K562 (cell line): Measurements from ENCODE around the gene CLNK. TPM values are rescaled to one million over a fixed set of nuclear protein-coding genes. Genes with fewer than 3 reads are reported as not detected.

Experiments
- ATAC-seq: fragments of 200-7000 bp; cut with Tn5 transposase; 3 replicates; pipeline ENCODE4 v1.9.1; 2020; ENCODE audit warnings: moderate library complexity
- BruUV-seq: library from RNA; stranded (reverse); fragments of 400-500 nt; replicated peaks from 2 replicates; lab custom pipeline; 2021; lab: Mats Ljungman, UMichigan
- CTCF ChIA-PET: fragments of 300-600 bp; formaldehyde crosslinking; extraction: SDS; loops from one replicate; lab custom pipeline; 2021; ENCODE audit warnings: low intra/inter-chr PET ratio; lab: Yijun Ruan, JAX
- POLR2A ChIA-PET: fragments of 300-600, 350-650 bp; sonication (Branson Sonifier 250); formaldehyde crosslinking; extraction: SDS; loops from one replicate; lab custom pipeline; 2021; ENCODE audit warnings: antibody characterized with exemption, inconsistent platforms; lab: Yijun Ruan, JAX
- DNase-seq, 4 experiments: peaks; one replicate each; pipeline versions ENCODE4 v3.0.0 to v3.0.0-alpha.2; 2011 to 2018; ENCODE audit warnings: low spot score in 3 of 4, mixed read lengths in 3 of 4; ENCODE audit errors: extremely low read depth in 1 of 4
- FAIRE-seq: peaks from 2 replicates; lab custom pipeline; 2011; peaks lifted over from hg19 to GRCh38; lab: Jason Lieb, UNC
- H2AFZ ChIP-seq: 2 replicates; pipeline ENCODE4 v1.6.0; 2011; ENCODE audit warnings: low read depth, low read length, control low read depth, inconsistent platforms
- H3K27ac ChIP-seq: fragments of 200-600 bp; 3 replicates; pipeline ENCODE4 v1.8.0; 2011; ENCODE audit warnings: low read depth, mild to moderate bottlenecking, control low read depth, inconsistent platforms, low read length, moderate library complexity, mixed read lengths; ENCODE audit errors: extremely low read depth
- H3K27me3 ChIP-seq, 2 experiments: fragments of 300-600 bp in 1 of 2; 2 replicates in 1 of 2; 3 replicates in 1 of 2; pipeline versions ENCODE4 v1.6.0 to v1.8.0; 2011; ENCODE audit warnings: inconsistent platforms in 2 of 2, low read length in 2 of 2, mild to moderate bottlenecking in 1 of 2, mixed read lengths in 1 of 2, moderate library complexity in 1 of 2; ENCODE audit not compliant: control insufficient read depth in 2 of 2, insufficient read depth in 2 of 2
- H3K36me3 ChIP-seq: fragments of 300-600 bp; 3 replicates; pipeline ENCODE4 v1.8.0; 2011; ENCODE audit warnings: mild to moderate bottlenecking, low read length, inconsistent platforms; ENCODE audit not compliant: control insufficient read depth, insufficient read depth
- H3K4me1 ChIP-seq, 2 experiments: fragments of 200-600 bp in 1 of 2; replicated peaks in 1 of 2; 2 replicates in 1 of 2; 3 replicates in 1 of 2; pipeline versions ENCODE4 v1.5.1 to v1.8.0; 2011; ENCODE audit warnings: inconsistent platforms in 2 of 2, low read length in 2 of 2, mild to moderate bottlenecking in 1 of 2, mixed read lengths in 1 of 2, moderate library complexity in 1 of 2; ENCODE audit not compliant: control insufficient read depth in 2 of 2, insufficient read depth in 2 of 2
- H3K4me2 ChIP-seq: 2 replicates; pipeline ENCODE4 v1.6.1; 2011; ENCODE audit warnings: low read length, control low read depth, inconsistent platforms, mixed read lengths; ENCODE audit not compliant: insufficient read depth
- H3K4me3 ChIP-seq: fragments of 200-600 bp; sonication (generic), shearing (Covaris generic); 2 replicates; pipeline ENCODE4 v1.5.1; 2016; ENCODE audit warnings: control low read depth, inconsistent platforms
- H3K79me2 ChIP-seq: fragments of 200-600 bp; 3 replicates; pipeline ENCODE4 v1.8.0; 2011; ENCODE audit warnings: low read length, inconsistent platforms; ENCODE audit not compliant: control insufficient read depth, insufficient read depth
- H3K9ac ChIP-seq, 2 experiments: 2 replicates each; pipeline versions ENCODE4 v1.6.0 to v1.6.1; 2011; ENCODE audit warnings: low read depth in 2 of 2, low read length in 2 of 2, control low read depth in 1 of 2, inconsistent platforms in 1 of 2, mild to moderate bottlenecking in 1 of 2, mixed read lengths in 1 of 2; ENCODE audit not compliant: insufficient read depth in 1 of 2
- H3K9me1 ChIP-seq: one replicate; pipeline ENCODE4 v1.6.0; 2011; ENCODE audit warnings: inconsistent platforms, mild to moderate bottlenecking, low read length, moderate library complexity; ENCODE audit not compliant: control insufficient read depth, insufficient read depth
- H3K9me3 ChIP-seq: replicated peaks from 2 replicates; pipeline ENCODE4 v1.5.1; 2011; ENCODE audit warnings: low read depth, low read length, inconsistent platforms; ENCODE audit not compliant: control insufficient read depth, insufficient read depth
- H4K20me1 ChIP-seq: replicated peaks from 2 replicates; pipeline ENCODE4 v1.6.1; 2011; ENCODE audit warnings: low read length, inconsistent platforms, mixed read lengths; ENCODE audit not compliant: control insufficient read depth, insufficient read depth
- ATF1 ChIP-seq, 2 experiments: fragments of 450-650 bp in 1 of 2; IDR thresholded peaks; 2 replicates each; pipeline ENCODE4 v1.6.1; 2016; ENCODE audit warnings: missing compliant biosample characterization in 1 of 2, missing genetic modification characterization in 1 of 2
- BHLHE40 ChIP-seq: IDR thresholded peaks from 2 replicates; pipeline ENCODE4 v1.6.1; 2011; ENCODE audit warnings: low read length, improper control_type of control experiment
- CBFA2T3 ChIP-seq: fragments of 450-650 bp; IDR thresholded peaks from 2 replicates; pipeline ENCODE4 v1.6.1; 2017
- FOXP1 ChIP-seq: sonication (generic); formaldehyde crosslinking; IDR thresholded peaks from 2 replicates; pipeline ENCODE4 v1.8.0; 2022; ENCODE audit warnings: mild to moderate bottlenecking, missing genetic modification reagents
- HMGN3 ChIP-seq: IDR thresholded peaks from 2 replicates; pipeline ENCODE4 v1.6.1; 2011; ENCODE audit warnings: borderline replicate concordance, low read depth, mild to moderate bottlenecking, mixed read lengths, low read length; ENCODE audit not compliant: insufficient read length; ENCODE audit errors: extremely low read depth
- NFRKB ChIP-seq: fragments of 450-650 bp; IDR thresholded peaks from 2 replicates; pipeline ENCODE4 v1.6.1; 2016; ENCODE audit warnings: low read depth
- POLR2A ChIP-seq: fragments of 450-650 bp; conservative IDR thresholded peaks from 2 replicates; pipeline ENCODE4 v1.6.1; 2016
- PURB ChIP-seq: sonication (generic); formaldehyde crosslinking; IDR thresholded peaks from 2 replicates; pipeline ENCODE4 v1.9.0; 2021; ENCODE audit warnings: low read depth, mild to moderate bottlenecking, missing genetic modification reagents
- ZNF282 ChIP-seq: sonication (generic); formaldehyde crosslinking; IDR thresholded peaks from 2 replicates; pipeline ENCODE4 v1.8.1; 2023; ENCODE audit warnings: missing genetic modification reagents
- ZNF695 ChIP-seq: fragments of 450-650 bp; formaldehyde crosslinking; IDR thresholded peaks from 2 replicates; pipeline ENCODE4 v1.4.0; 2020; ENCODE audit warnings: mild to moderate bottlenecking, moderate library complexity
- WGBS: fragments of 100-300 bp; shearing (Covaris generic); methylation state at CpG from one replicate; pipeline ENCODE4 v1.1.6; 2016; ENCODE audit warnings: low coverage, mixed read lengths; ENCODE audit not compliant: insufficient coverage; ENCODE audit errors: missing lambda C conversion rate; 5-methylcytosine and 5-hydroxymethylcytosine counted together
- in situ Hi-C: fragments of 300-500 bp; cut with MboI; formaldehyde crosslinking; loops from 4 replicates; pipeline ENCODE4 v1.15.0; 2018; ENCODE audit warnings: inconsistent platforms, mixed read lengths
- intact Hi-C: fragments of 100-400 bp; cut with micrococcal nuclease; formaldehyde crosslinking; loops from 2 replicates; pipeline ENCODE4 v1.14.2; 2022
- polyA plus RNA-seq, 8 experiments: library from polyadenylated mRNA; depleted of rRNA in 4 of 8; stranded (reverse) in 5 of 8; unstranded in 3 of 8; fragments of >200 nt; fragmentation: Nextera tagmentation in 2 of 8; fragmentation: Illumina TruSeq in 1 of 8; extraction: Ambion mirVana in 2 of 8; extraction: Trizol in 1 of 8; gene quantifications; 2 replicates each; pipeline versions ENCODE4 v1.2.1 to v1.2.3, GENCODE V29; 2011 to 2014; ENCODE audit warnings: inconsistent platforms in 1 of 8, missing spikeins in 1 of 8
- total RNA-seq, 7 experiments: library from RNA; depleted of rRNA in 6 of 7; stranded (reverse); fragments of >200 nt in 6 of 7; fragmentation: Illumina TruSeq in 2 of 7; extraction: Trizol in 2 of 7; gene quantifications; 2 replicates each; pipeline versions ENCODE4 v1.2.1 to v1.2.3, GENCODE V29; 2011 to 2021; ENCODE audit warnings: low replicate concordance in 1 of 7
- TF ChIP-seq, protein P1 (sequence below), 2 experiments: fragments of 250-450 bp in 1 of 2; fragments of 450-650 bp in 1 of 2; sonication (Bioruptor Pico) in 1 of 2; IDR thresholded peaks; 2 replicates each; pipeline versions ENCODE4 v1.6.1 to v1.8.0; 2016 to 2021; ENCODE audit warnings: mild to moderate bottlenecking in 2 of 2, moderate library complexity in 2 of 2, missing compliant biosample characterization in 1 of 2, missing genetic modification characterization in 1 of 2
- TF ChIP-seq, protein P2 (sequence below): fragments of 450-650 bp; formaldehyde crosslinking; IDR thresholded peaks from 2 replicates; pipeline ENCODE4 v1.4.0; 2022; ENCODE audit warnings: missing genetic modification characterization

CLNK gene
- total and polyA plus RNA-seq, 9 of the 15 experiments (the other 6 are each of a cell fraction or from before 2014, with no cell fraction given), result not detected

DNA sequence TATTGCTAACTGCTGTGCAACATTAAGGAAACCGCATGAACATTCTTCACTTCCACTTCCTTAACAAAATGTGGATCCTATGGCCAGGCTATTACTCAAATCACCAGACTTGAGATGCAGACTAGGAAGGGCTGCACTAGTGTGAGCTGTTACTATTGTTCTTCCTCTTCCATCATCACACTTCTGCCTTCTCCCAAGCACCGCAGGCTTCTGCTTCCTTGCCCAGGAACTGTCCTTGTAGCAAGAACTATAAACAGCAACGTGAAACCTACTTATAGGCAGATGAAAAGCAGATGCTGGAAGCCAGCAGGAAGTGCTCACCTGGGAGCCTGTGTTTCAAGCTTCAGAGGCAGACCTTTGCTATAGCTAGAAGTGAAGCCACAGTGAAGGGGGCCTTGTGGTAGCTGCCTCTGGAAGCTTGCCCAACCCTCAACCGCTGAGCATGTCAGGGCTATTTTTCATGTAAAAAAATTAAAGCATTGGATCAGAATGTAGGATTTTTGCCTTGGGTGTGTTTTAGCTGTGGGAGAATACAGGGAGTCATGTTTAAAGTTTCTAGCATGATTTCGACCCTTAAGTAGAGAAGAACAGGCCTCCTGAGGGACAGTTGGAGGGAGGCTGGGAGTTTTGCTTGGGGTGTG lies 43.9 kb downstream of the CLNK start:
- no TSS peak for BruUV-seq
- no peak overlapping the region for H3K27ac ChIP-seq
- FAIRE-seq, result no peak

DNA sequence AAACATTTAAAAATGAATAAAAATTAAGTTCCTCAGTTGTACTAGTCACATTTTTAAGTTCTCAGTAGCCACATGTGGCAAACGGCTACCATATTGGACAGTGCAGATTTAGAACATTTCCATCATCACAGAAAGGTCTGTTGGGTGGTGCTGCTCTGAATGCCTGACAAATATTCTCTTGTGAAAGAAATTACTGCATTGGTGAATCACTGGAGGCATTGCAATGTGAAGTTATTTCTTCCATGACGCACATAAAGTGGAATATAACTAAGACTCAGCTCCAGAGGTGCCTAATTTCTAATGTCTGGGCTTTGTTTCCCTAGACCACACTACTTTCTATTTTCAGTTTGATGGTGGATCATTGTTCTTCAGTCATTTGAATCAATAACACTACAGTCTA lies 44.9 kb downstream of the CLNK start:
- WGBS, result 0% methylated on average over 2 of the region's 2 CpGs
- Histone ChIP-seq H3K27me3 (no peaks in the 10 kb centered on the region), H3K36me3 (no peaks in the 10 kb centered on the region), H3K9me1 (no peaks in the 10 kb centered on the region), H3K4me3 (no peak overlapping the region), H3K9me3 (no peaks in the 10 kb centered on the region), H3K9ac (no peak overlapping the region), H3K79me2 (no peaks in the 10 kb centered on the region), H3K4me1 (no peaks in the 10 kb centered on the region), H3K27ac (no peak overlapping the region), H4K20me1 (no peaks in the 10 kb centered on the region), H3K4me2 (no peak overlapping the region), H2AFZ (no peak overlapping the region)
- CTCF ChIA-PET, result no interaction called here
- POLR2A ChIA-PET, result no interaction called here
- ATAC-seq (no peak), FAIRE-seq (no peak), DNase-seq (no peak)
- intact Hi-C loops (no loop called here), in situ Hi-C loops (no loop called here)
- BruUV-seq, result no TSS peak
- TF ChIP-seq CBFA2T3, result no peak
- TF ChIP-seq ZNF695 (CRISPR knock-in tag), result no peak
- no peak for TF ChIP-seq NFRKB
- no peak for TF ChIP-seq HMGN3
- TF ChIP-seq ZNF282, result no peak
- no peak for TF ChIP-seq FOXP1 (CRISPR knock-in tag)
- TF ChIP-seq, protein P1, sequence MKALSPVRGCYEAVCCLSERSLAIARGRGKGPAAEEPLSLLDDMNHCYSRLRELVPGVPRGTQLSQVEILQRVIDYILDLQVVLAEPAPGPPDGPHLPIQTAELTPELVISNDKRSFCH (CRISPR knock-in tag; IDR thresholded peaks at IDR 0.05), result no peak
- TF ChIP-seq, protein P1 (tag; IDR thresholded peaks at IDR 0.05), result no peak
- TF ChIP-seq PURB (CRISPR knock-in tag), result no peak
- TF ChIP-seq ATF1 (CRISPR knock-in tag; IDR thresholded peaks at IDR 0.05), result no peak
- no peak for TF ChIP-seq ATF1 (tag; IDR thresholded peaks at IDR 0.05)

More for the DNA sequence above, 43.9 kb downstream of the CLNK start:
- Histone ChIP-seq H4K20me1 (no peaks in the 10 kb centered on the region), H3K27me3 (no peaks in the 10 kb centered on the region), H3K4me2 (no peak overlapping the region), H3K79me2 (no peaks in the 10 kb centered on the region), H2AFZ (no peak overlapping the region), H3K4me3 (no peak overlapping the region), H3K36me3 (no peaks in the 10 kb centered on the region), H3K9me3 (no peaks in the 10 kb centered on the region), H3K4me1 (no peaks in the 10 kb centered on the region), H3K9me1 (no peaks in the 10 kb centered on the region), H3K9ac (no peak overlapping the region)
- in situ Hi-C loops, result no loop called here
- TF ChIP-seq POLR2A (no peak), BHLHE40 (no peak)
- TF ChIP-seq, protein P2, sequence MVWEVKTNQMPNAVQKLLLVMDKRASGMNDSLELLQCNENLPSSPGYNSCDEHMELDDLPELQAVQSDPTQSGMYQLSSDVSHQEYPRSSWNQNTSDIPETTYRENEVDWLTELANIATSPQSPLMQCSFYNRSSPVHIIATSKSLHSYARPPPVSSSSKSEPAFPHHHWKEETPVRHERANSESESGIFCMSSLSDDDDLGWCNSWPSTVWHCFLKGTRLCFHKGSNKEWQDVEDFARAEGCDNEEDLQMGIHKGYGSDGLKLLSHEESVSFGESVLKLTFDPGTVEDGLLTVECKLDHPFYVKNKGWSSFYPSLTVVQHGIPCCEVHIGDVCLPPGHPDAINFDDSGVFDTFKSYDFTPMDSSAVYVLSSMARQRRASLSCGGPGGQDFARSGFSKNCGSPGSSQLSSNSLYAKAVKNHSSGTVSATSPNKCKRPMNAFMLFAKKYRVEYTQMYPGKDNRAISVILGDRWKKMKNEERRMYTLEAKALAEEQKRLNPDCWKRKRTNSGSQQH, result no peak
- DNase-seq (no peak), ATAC-seq (no peak)
- intact Hi-C loops, result no loop called here
- CTCF ChIA-PET, result no interaction called here
- under 1% methylated on average over 5 of the region's 5 CpGs for WGBS
- POLR2A ChIA-PET, result interaction anchor here (0.9 kb wide), 2 partner anchors 29 to 523 kb away, joined by 3 read pairs; no protein-coding TSS in a partner anchor
